Hematopoietic multipotent progenitor cell treated with erythropoietin and hydrocortisone succinate and interleukin-3 and kit ligand, for 6 days (in vitro differentiated cells): ENCODE measurements around the gene AFG1L.
A peak's percentile ranks its signal among the peaks of the same experiment; 100 is the strongest.
"Not testable (repeated sequence)": the region's sequence is repeated elsewhere in the genome, so short reads cannot be mapped to it uniquely, and the experiment has no call there.

Source experiments
- DNase-seq: peaks from one replicate; pipeline ENCODE4 v3.0.0-alpha.2; 2015

The AFG1L gene

DNA sequence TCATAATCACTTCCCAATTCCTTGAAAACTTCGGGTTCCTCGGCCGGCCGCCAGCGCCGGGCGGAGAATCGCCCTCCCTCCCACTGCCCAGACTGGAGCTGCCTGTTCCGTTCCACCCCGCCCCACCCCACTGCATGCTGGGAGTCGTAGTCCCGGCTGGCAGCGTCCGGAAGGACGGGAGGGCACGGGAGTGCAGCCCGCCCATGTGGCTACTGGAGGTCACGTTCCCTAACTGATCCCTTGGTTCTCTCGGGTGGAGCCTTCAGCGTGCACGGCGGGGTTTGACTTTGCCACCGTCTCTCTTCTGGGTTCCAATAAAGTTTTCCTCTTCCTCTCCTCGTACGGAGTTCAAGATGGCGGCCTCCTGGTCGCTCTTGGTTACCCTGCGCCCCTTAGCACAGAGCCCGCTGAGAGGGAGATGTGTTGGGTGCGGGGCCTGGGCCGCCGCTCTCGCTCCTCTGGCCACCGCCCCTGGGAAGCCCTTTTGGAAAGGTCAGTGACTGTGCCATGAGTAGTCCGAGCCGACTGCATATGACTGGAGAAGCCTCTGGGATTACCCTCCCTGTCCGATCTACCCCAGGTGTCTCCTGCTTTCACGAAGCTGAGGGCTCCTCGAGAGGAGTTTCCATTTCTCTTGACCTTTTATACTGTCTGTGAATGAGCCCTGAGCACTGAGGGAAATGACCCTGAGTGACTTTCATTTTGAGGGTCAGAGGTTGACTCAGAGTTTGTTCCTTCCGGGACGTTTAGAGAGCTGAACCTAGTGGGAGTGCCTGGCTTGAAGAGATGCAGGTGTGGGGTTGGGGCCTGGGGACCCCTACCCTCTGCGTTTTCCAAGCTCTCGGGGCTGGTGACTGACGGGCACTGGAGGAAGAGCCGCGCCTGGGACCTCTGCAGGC is at the start of gene AFG1L:
AFG1L (plus strand) TSS at position 328 of the 899 bp plus-strand sequence; CDS start at position 354, 26 bp downstream.
- DNase-seq: peak; percentile 95

DNA sequence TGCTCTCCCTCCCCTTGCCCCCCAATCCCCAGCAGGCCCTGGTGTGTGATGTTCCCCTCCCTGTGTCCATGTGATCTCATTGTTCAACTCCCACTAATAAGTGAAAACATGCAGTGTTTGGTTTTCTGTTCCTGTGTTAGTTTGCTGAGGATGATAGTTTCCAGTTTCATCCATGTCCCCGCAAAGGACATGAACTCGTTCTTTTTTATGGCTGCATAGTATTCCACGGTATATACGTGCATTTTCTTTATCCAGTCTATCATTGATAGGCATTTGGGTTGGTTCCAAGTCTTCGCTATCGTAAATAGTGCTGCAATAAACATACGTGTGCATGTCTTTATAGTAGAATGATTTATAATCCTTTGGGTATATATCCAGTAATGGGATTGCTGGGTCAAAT is 49.8 kb upstream of the AFG1L start:
- not testable (repeated sequence) for DNase-seq

DNA sequence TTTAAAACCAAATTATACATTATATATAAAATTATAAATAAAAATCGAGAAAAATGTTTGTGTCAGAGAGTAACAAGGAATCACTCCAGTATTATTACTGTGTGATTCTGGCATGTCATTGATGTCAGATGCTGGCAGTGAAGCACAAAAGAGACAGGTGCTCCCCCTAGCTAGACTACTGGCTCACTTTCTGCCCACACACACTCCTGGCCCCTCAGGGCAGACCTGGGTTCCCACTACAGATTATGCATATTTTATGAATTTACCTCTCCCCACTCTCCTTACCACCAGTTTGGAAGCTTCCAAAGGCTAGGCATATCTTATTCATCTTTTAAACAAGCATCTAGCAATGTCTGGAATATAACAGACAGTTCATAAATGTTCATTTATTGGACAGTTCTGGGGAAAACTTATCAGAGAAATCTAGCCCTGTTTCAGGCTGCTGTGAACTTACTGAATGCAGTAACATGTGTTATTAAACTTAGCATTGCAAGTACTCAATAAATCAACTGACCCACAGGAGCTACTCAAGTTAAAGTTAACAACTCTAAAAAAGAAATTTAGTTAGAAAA is 46.8 kb upstream of the AFG1L start:
- DNase-seq: no peak

DNA sequence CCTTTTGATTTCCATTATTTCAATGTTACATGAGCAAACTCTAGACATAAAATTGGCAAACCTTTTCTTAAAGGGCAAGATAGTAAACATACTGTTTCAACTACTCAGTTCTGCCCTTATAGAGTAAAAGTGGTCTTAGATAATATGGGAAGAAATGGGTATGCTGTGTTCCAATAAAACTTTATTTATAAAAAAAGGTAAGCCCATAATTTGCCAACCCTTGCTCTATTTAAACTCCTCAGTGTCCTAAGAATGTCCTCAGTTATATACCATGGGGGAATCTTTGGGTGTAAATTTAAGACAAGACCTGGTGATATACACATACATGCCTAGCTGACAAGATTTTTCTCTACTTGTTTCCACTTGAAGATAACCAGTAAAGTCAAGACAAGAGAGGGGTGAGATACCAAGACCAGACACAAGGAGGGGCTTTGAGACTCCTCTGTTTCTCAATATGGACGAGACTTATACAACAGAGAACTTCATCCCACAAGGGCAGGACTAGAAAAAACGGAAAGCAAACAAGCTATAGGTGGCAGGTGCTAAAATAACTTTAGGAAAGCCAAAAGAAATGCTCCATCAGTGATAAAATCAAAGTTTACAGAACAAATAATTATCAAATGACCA is 44.5 kb upstream of the AFG1L start:
- peak; percentile 69 for DNase-seq

DNA sequence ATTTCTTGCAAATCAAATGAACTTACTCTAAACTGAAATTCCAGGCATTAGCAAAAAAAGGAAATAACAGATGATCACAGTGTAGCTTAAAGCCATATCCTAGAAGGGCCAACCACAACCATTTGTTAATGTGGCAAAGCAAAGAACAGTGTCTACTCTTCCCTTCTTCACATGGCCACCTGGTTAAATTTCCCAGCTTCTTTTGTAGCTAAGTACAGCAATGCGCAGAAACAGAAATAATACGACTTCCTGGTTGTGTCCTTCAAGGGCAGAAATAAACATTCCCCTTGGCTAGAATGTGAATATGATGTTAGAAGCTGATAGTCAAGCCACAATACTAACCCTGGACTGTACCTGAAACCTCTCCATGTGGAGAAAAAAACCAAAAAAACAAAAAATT is 43.6 kb upstream of the AFG1L start:
- DNase-seq: no peak

DNA sequence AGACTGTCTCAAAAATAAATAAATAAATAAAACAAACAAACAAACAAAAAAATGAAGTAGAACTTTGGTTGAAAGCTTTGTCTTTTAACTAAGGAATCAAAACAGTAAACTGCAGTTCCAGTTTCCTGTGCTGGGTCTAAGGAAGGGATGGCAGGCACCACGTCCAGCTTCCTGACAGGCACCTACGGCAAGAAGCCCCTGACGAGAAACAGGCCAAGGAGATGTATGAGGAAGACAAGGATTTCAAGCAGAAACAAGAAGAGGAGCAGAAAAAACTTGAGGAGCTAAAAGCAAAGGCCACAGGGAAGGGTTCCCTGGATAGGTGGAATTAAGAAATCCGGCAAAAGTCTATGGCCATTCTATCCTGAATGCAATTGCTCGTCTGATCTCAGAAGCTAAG is 42.8 kb upstream of the AFG1L start:
- no peak for DNase-seq

DNA sequence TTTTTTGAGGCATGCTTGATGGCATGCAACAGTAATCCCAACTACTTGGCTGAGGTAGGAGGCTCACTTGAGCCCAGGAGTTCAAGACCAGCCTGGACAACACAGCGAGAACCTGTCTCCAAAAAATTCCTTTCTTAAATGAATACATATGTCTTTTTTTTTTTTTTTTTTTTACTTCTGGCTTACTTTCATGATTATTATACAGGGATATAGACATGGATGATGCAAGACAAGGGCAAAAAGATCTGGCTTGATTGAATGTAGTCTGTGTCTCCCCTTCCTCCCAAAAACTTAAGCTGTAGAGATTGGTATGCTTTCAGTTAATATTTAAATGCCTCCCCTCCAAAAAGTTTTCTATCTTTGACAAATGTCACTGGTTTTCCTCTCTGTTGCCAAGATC is 41.6 kb upstream of the AFG1L start:
- DNase-seq: no peak

DNA sequence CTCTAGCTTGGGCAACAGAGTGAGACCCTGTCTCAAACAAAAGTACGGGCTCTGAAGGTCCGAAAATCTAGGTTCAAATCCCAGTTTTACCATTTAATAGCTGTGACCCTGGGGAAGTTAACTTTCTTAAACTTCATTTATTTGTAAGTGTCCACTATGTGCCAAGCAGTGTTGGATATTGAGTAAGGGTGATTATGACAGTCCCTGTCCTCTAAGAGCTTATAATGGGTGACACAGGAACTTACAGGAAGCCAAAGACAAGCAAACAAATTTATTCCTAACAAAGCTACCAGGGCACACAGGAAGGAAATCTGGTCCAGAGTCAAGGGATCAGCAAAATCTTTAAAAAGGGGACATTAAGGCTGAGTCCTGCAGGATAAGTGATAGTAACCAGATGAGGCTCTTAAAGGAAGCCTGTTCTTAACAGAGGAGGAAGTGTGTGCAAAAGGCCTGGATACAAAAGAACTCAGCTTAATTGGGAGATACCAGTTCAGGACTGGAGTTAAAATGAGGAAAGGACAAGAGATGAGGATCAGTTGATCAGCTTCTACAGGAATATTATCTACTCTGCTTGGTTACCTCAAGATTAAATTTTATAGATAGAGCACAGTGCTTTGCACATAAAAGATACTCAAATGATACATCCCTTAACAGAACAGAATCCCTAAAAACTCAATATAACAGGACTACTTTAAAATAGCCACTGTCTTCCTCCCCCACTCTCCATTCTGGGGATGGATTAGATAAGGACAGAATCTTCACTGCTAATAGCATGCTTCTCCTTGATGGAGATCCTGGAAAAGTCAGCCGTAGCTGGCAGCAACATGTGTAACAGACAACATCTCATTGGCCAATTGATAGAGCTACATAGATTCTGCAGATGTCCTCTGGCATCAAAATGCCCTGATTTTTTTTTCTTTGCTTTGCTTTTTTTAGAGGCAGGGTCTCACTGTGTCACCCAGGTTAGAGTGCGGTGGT is 40.1 kb upstream of the AFG1L start:
- DNase-seq: no peak

DNA sequence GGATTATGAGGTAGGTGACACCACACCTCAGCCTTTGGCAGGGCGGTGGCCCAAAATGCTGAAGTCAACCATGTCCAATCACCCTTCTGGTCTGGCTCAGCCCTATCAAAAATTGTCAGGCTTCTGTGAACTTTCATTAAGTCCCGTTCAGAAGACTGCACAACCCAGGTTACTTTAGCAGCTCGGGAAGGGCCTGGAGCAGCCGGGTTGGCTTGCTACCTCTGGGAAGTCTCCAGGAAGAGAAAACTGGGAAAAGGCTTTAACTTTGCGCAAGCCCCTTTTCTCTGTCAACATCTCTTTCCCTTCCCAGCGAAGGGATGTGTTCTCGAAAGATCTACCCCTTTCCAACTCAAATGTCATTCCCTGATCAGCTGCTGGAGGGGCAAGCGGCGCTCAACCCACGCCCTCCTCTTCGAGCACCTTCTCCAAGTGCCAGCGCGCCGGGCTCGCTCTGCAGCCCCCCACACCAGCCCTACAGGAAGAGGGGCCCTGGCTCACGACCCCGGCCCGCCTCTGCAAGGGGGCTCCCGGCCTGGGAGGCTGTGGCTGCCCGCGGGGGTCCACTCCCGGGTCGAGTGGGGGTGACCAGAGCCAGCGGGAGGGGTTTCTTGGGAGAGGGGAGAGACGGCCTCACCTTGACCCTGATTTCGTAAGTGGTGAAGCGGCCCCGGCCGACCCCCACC is 34.6 kb upstream of the AFG1L start:
- peak; percentile 92 for DNase-seq

DNA sequence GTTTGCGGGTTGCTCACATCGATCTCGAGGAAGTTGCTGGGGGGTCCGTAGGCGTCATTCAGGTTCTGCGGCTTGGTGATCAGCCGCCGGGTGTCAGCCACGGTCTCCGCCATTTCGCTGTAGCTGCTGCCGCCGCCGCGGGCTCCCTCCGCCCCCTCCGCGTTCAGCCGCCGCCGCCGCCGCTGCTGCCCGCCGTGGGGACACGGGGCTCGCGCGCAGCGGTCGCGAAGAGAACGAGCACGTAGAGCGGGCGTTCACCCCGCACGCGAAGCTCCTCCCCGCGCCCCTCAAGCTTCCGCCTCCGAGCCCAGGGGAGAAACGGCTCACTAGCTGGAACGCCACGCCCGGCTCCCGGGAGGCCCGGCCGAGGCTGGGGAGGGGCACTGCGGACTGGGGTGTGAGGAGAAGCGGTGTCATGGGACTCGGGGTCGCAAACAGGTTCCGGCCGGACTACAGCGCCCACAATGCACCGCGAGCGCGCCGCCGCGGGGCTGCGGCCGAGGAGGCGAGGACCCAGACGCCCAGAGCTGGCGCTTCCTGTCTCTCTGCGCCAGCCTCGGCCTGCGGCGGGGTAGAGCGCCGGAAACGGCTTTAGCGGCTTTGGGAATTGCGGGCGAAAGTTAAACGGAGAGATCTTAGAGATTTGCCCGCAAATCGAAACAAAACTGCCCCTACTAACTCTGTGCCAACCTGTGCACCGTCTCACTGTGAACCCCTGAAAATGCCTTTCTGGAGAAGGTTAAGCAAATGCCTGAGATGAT is 33.9 kb upstream of the AFG1L start, which contains the start of gene SNX3:
SNX3 (minus strand) TSS at position 232 of the 761 bp plus-strand sequence; CDS start at position 113, 119 bp downstream.
- peak; percentile 97 for DNase-seq

DNA sequence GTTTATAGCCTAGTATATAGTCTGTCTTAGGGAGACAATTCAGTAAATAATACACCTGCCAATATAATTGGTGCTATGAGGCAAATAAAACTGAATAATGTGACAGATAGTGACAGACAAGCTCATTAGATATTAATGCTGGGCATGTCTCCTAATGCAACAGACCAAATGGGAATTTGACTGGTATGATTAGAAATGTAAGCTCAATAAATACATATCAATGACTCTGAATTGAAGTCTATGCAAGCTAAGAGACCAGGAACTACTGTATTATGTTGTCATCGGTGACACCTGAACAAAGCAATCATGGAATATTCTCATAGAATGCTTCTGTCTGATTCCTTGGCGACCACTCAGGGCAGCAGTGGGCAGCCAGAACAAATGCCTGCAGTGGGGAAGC is 31.5 kb upstream of the AFG1L start:
- DNase-seq: no peak

DNA sequence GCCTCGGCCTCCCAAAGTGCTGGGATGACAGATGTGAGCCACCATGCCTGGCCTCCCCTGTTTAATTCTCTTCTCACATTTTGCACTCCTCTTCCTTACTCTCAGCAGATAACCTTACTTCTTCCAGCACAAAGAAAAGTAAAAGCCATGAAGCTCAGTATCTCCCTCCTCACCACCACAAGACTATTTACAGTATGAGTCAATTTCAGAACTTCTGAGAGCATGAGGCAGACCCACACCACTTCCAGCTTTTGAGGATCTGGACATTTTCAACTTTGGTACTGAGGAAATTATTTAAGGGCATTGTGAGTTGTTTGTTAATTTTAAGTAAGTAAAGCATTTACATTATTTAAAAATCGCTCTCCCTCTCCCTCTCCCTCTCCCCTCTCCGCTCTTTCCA is 26.0 kb upstream of the AFG1L start:
- no peak for DNase-seq

DNA sequence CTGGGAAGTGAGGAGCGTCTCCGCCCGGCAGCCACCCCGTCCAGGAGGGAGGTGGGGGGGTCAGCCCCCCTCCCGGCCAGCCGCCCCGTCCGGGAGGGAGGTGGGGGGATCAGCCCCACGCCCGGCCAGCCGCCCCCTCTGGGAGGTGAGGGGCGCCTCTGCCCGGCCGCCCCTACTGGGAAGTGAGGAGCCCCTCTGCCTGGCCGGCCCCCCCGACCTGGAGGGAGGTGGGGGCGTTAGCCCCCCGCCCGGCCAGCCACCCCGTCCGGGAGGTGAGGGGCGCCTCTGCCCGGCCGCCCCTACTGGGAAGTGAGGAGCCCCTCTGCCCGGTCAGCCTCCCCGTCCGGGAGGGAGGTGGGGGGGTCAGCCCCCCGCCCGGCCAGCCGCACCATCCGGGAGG is 24.9 kb upstream of the AFG1L start:
- not testable (repeated sequence) for DNase-seq

DNA sequence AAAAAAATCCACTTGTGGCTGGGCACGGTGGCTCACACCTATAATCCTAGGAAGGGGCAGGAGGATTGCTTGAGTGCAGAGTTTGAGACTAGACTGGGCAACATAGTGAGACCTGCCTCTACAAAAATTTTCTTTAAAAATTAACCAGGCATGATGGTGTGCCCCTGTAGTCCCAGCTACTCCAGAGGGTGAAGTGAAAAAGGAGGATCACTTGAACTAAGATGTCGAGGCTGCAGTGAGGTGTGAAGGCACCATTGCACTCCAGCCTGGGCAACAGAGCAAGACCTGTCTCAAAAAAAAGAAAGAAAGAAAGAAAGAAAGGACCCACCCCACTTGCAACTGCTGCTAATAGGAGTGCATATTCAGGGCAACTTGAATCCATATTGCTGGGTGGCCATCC is 20.3 kb upstream of the AFG1L start:
- DNase-seq: no peak

DNA sequence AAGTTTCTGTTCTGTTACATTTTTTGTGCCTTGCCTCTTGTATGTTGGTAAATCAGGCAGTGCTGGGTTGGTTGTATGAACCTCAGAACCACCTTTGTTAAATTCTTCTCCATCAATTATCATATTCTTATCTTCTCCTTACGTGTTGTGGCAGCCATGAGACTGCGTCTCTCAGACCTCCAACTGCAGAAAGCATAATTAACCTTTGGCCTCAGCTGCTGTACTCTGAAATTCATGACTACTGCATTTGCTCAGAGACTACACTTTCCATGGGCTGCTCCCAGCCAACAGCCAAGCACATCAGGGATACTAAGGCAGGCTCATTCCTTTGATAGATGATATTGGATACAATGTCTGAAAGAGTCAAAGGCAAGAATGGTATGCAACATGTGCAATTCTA is 18.9 kb upstream of the AFG1L start:
- no peak for DNase-seq

DNA sequence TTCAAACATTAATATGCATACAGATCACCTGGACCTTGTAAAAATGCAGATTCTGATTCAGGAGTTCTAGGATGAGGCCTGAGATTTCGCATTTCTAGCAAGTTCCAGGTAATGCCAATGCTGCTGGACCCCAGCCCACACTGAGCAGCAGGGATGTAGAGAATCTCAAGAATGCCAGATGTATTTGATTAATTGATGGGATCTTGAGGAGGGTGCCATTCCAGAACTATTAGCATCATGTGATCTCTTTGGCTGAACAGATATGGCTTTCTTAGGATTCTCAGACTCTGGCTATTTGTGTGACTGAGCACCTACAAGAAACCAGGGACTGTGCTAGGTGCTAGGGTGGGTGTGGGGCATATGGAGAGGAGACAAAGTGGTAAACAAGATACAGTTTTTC is 17.6 kb upstream of the AFG1L start:
- DNase-seq: no peak

DNA sequence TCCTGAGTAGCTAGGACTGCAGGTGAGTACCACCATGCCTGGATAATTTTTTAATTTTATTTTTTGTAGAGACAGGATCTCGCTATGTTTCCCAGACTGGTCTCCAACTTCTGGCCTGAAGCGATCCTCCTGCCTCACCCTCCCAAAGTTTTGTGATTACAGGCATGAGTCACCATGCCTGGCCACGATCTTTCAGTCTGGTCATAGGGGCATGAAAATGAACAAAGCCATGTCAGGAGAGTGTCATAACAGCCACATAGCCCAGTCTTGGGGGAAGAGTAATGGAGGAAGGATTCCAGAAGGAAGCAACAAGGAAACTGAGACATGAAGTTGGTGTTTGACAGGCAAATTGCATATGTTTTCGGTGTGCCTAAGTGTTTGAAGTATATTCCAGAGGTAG is 17.0 kb upstream of the AFG1L start:
- no peak for DNase-seq

DNA sequence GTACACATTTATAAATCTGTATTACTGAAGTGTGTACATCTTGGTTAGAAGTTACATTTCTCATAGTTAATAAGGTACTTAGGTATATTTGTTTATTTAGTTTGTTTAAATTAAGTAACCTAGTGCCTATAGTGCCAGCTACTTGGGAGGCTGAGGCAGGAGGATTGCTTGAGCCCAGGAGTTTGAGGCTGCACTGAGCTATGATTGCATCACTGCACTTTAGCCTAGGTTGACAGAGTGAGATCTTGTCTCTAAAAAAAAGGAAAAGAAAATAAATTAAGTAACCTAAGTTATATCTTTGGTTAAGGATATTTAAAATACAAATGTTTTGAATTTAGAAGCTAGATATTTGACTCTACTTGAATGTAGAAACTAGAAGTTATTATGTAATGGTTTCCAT is 9.5 kb upstream of the AFG1L start:
- DNase-seq: no peak

DNA sequence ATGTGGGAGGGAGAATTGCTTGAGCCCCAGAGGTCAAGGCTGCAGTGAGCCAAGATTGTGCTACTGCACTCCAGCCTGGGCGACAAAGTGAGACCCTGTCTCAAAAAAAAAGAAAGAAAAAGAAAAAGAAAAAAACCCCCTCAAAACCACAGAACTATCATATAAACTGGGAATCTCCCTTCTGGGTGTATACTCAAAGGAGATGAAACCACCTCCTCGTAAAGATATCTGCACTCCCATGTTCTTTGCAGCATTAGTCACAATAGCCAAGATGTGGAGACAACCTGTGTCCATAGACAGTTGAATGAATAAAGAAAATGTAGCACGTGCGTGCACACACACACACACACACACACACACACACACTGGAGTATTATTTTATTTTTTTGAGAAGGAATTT is 8.5 kb upstream of the AFG1L start:
- no peak for DNase-seq

DNA sequence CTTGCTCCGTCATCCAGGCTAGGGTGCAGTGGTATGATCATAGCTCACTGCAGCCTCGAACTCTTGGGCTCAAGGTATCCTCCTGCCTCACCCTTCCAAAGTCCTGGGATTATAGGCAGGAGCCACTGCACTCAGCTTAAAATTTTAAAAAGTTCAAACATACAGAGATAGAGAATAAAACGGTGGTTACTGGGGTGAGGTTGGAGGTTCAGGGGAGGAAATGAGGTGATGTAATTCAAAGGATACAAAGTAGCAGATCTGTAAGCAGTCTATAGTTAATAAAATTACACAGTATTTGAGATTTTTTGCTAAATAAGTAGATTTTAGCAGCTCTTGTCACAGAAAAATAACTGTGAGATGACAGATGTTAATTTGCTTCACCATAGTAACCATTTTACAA is 7.5 kb upstream of the AFG1L start:
- DNase-seq: no peak

DNA sequence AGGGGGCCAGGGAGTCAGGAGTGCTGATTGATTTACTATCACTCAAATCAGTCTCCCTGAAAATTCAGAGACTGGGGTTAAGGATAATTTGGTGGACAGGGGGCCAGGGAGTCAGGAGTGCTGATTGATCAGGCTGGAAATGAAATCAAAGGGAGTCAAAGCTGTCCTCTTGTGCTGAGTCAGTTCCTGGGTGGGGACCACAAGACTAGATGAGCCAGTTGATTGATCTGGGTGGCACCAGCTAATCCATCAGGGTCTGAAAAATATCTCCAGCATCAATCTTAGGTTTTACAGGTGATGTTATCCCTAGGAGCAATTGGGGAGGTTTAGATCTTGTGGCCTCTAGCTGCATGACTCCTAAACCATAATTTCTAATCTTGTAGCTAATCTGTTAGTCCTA is 6.1 kb upstream of the AFG1L start:
- no peak for DNase-seq
